ENCODE data around the gene KLHL30. TPM values are rescaled to one million over a fixed set of nuclear protein-coding genes. Genes with fewer than 3 reads are reported as not detected.

The KLHL30 gene, protein sequence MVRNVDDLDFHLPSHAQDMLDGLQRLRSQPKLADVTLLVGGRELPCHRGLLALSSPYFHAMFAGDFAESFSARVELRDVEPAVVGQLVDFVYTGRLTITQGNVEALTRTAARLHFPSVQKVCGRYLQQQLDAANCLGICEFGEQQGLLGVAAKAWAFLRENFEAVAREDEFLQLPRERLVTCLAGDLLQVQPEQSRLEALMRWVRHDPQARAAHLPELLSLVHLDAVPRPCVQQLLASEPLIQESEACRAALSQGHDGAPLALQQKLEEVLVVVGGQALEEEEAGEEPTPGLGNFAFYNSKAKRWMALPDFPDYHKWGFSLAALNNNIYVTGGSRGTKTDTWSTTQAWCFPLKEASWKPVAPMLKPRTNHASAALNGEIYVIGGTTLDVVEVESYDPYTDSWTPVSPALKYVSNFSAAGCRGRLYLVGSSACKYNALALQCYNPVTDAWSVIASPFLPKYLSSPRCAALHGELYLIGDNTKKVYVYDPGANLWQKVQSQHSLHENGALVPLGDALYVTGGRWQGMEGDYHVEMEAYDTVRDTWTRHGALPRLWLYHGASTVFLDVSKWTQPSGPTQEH
- not detected in 2 replicates for total RNA-seq

DNA sequence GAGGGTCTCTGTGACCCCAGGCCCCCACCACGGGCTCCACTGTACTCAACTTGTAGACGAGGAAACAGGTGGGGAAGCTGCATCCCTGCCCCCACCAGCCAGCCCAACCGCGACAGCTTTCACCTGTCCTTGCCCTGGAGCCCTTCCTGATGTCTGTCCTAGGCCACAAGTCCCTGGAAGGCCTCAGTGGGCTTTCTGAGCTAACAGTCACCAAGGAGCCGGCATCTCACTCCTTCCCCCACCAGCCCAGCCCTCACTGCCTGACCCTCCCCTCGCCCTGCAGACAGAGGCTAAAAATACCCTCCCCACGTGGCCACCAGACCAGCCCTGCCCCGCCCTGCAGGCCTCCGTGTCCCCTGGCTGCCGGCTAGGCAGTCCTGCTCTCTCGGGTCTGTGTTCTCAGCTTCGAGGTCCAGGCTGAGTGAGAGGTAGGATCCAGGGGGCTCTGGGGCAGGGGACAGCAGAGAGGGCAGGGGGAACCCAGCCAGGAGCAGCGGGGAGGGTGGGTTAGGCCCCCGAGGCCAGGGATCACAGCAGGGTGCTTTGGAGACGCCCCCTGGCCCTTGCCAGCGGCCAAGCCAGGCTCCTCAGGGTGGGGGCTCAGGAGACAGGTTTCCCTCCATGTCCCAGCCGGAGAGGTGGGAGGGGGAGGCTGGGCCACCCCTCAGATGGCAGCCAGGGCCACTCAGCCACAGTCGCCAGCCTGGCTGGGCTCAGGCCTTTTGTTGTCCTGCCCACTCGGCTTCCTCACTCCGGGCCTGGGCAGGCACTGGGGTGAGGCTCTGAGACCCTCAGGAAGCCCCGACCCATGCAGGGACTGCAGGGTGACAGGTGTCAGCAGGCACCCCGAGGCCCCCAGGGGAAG, at the start of gene KLHL30:
TSS of gene KLHL30 (plus strand) at position 338 of the 865 bp plus-strand sequence. CDS start 2,087 bp downstream, outside the sequence.
- DNase-seq: no peak

DNA sequence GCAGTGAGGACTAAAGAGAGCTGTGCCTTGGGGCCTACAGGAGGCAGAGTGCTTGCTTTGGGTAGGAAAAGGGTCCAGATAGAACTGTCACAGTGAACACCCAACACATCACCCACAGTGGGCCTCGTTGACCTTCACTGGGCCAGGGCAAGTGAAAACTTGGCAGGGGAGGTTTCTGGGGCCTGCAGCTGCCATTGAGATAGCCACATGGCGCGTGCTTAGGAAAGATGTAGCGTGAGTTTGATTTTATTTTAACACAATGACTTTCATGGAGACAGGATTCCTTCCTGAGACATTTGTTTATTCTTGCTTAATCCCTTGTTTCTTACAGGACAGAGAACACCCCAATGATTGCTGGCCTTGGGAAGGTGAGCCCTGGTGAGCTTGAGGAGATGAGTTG, 47.6 kb upstream of the KLHL30 start:
- DNase-seq: no peak

DNA sequence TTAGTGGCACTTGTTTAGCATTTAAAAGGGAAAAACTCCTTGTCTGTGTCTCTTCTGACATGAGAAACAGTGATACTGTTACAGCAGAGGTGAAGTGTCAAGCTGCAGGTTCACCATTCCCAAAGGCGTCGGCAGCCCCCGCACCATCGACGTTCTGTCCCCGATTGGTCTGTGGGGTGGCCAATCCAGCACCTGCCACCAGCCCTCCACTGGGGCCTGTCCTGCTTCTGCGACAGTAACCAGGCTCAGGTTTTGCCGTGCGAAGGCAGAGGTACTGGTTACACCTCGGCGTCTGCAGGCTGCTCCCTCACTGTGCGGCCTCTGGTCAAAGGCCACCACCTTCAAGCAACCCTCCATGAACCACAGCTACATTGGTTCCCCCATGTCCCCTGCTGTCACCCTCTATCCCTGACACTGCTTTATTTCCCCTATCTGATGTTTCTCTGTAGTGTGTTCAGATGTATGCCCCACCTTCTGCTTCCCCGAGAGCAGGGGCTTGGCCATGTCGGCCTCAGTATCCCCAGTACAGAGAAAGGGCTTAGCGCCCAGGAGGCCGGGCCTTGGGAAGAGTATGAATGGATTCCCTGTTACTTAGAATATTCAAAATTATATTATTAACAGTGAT, 46.9 kb upstream of the KLHL30 start:
- DNase-seq: no peak

DNA sequence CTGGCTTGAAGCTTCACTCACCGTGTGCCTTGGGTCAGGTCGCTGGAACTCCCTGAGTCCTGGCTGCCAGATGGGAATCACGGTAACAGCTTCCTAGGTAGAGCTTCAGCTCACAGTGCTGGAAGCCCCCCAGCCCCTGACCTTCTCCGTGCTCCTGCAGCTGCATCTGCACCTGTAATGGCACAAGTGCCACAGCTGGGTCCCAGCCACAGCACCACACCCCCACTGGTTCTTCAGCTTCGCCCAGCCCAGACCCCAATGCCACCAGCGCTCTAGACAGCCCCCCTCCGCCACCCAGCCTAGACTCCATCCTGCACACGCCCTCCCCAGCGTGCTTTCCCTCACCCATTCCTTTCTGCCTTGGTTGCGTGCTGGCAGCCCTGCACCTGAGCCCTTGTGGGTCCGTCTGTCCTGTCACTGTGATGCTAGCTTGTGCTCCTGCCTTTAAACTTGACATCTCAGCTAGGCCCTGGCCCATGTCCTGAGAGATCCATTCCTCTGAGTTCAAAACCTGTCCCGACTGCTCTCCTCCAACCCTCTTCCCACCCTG, 45.9 kb upstream of the KLHL30 start:
- DNase-seq: no peak

DNA sequence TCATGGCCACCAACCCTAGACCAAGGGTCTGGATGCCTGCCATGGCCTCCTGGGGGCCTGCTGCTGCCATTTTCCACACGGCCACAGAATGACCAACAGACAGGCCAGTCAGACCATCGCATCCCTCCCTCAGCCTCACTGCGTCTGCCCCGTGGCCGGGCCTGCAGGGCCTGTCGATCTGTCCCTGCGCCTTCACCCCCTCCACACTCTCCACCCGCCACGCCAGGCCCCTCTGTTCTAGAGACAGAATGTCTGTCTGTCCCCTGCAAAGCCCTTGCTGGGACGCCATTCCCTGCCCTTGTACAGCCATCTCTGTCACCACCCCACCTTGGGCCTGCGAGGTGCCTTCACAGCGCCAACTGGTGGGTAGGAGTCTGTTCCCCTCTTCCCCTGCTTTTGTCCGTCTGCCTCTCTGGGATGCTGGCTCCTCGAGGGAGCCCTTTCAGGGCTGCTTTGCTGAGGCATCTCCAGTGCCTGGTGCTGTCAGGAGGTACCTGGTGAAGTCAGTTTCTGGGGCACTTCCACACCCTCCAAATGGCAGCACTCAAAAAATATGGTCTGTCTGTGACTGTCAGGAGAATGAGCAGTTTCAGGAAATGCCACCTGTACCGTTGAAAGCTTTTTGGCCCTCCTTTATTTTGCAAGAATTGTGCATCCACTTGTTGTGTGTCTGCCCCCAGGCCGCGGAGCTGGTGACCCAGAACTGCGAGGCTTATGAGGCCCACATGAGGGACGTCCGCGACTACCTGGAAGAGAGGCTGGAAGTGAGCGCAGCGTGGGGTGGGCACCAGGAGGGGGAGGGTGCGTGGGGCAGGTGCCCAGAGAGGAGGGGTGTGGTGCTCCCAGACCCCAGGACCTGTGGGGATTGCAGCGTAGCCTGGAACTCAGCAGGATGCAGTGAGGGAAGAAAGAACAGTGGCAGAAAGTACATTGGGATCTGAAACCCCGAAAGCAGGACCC, 45.0 kb upstream of the KLHL30 start:
- DNase-seq: no peak

DNA sequence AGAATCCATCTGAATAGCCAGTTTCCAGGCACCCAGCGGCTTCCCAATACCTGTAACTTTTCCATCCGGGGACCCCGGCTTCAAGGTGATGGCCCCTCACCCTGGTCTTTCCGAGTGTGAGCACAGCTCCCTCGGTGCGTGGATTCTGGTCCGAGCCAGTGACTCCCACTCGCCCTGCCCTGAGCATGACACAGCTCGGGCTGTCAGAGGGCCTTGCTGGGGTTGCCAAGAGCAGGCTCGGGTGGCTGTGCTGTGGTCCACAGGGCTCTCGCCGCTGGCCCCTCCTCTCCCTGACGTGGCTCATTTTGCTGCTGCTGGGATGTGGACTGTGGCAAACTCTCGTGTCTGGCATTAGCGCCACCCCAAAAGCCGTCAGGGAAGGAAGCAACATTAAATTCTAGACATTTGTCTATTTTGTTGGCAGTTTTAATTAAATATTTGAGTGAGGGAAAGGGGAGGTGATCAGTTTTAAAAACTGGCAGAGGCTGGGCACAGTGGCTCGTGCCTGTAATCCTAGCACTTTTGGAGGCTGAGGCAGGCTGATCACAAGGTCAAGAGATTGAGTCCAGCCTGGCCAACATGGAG, 43.9 kb upstream of the KLHL30 start:
- no peak for DNase-seq

DNA sequence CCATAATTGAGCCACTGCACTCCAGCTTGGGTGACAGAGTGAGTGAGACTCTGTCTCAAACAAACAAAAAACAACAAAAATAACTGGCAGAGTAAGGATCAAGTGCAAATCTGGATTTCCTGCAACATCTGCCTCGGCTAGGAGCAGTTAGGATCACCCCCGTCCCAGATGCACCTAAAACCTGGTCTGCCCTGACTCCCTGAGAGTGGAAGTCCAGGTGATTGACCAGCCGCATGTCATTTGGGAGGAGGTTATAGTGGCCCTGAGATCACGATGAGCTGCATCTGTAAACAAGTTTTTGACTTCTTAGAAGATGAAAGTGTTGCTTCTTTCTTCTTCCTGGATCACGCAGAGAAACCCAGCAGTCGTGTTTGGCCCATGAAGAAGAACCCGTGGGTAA, 43.3 kb upstream of the KLHL30 start:
- no peak for DNase-seq

DNA sequence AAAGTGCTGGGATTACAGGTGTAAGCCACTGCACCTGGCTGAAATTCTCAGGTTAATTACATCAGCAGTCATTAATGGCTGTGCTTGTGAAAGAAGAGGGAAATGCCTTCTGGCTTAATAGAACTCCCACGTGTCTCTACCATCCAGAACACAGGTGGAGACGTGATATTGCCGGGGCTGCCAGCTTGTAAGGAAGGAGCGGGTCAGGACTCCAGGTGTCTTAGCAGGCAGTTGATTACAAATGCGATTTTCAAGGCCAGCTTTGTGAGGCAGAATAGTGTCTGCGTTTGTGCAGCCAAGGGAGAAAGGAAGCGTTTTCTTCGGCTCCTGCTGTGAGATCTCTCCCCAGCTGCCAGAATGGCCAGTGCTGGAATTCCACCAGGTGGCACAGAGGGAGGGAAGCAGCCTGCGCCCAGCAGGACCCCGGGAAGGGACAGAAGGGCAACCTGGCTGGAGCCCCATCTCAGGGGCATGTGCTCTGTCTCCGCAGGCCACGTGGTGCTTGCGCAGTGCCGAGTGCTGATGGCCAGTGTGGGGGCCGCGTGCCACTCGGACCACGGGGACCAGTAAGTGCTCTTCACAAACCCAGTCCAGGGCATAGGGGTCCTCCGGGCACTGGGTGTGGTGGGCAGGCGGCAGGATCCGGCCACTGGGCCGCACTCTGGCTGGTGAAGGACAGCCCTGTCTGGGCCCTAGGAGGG, 42.0 kb upstream of the KLHL30 start:
- no peak for DNase-seq

DNA sequence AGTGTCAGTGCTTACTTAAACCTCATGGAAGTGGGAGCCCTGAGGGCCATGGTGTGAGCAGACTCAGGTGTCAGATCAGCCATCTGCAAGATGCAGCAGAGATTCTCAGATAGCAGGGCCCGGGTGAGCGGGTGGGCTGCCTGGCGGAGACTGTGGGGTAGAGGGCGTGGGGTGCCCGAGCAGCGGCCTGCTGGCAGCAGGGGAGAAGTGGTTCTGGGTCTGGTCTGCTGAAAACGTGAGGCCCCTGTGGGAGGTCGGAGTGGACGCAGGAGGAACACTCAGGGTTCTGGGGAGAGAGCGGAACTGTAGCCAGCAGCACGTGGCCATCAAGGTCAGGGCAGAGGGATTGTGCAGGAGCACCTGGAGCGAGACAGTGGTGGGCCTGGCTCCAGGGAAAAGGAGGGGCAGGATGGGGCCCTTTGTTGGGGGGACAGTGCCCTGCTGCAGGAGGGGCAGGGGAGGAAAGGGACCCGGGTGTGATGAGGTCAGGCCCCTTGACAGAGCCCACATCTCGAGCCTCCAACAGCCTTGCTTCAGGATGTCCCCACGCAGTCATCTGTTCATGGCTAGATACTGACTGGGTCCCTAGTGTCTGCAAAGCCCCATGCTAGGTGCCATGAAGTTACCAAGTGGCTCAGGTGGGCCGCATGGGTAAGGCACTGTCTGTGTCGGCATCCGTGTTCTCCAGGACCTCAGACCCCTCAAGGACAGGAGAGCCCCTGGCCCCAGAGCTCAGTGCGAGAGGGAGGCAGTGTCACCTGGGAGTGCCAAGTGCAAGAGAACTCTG, 41.1 kb upstream of the KLHL30 start:
- no peak for DNase-seq

DNA sequence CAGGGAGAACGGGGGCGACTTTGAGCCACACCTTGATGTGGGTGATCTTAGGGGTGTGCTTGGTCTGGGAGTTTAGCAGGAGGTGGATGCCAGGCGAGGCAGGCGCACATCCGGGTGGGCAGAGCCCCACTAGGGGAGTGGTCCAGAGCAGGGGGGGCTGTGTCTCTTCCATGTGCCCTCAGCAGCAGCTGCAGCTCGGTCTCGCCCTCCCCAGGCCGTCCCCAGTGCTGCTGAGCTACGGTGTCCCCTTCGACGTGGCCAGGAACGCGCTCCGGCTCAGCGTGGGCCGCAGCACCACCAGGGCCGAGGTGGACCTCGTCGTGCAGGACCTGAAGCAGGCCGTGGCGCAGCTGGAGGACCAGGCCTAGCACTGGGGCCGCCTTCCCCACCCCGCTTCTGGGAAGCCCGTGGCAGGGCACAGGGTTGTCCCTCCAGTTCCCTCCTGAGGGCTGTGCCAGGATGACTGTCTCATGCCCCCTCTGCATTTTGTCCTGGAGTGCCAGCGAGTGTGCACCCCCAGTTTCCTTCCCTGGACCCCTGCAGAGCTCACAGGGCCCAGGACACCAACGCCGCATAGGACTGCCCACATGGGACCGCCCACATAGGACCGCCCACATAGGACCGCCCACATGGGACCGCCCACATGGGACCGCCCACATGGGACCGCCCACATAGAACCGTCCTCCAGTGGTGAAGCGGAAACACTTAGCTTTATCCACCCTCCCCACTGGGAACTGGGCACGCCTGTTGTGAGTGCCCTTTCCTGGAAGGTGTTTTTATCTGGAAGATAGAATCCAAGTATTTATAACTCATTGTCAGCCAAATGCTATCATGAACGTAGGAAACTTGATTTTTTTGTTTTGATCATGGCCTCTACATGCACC, 40.2 kb upstream of the KLHL30 start:
- peak; percentile 96 for DNase-seq

DNA sequence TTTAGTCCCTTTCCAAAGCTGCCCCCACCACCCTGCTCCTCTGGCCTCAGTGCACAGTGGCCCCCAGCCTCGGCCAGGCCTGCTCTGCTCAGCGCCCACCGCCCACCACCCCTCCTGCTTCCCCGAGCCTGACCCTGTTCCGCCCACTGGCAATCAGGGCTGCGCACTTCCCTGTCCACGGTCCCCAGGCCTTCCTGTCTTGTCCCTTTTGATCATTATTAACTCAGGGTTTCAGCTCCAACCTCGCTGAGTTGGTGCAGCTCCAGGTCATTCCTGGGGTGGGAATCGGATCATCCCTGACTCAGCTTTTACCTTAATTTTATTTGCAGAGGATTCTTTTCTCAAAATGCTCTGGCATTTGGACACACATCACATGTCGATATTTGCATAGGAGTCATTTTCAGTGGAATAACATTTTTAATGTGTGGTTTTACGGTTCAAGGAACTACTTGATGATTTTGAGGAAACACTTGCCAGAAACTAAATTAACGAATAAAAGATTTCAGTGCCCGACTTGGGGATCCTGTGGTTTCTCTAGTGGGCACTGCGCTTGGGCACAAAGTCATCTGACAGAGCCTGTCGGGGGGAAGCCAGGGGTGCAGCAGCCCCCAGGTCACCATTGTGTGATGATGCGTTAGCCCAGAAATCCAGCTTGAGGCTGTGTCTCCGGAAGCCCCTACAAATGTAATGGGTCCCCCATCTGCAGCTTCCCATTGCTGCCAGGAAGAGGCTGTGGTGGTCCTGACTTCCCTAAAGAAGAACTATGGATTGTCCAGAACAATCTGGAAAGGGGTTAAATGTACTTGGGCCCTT, 39.4 kb upstream of the KLHL30 start:
- DNase-seq: no peak

DNA sequence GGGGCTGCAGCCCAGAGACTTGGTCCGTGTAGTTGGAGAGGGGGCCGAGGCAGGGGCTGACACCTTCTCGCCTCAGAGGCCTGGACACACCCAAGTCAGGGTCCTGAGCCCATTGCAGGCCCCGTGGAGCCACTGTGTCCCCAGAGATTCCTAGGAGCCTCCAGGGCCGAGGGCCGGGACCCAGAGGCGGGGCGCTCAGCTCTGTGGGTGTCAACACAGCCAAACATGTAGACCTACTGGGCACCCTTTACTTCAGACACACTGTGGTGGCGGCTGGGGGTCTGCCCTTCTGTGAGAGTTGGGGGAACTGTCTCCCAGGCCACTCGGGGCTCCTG, 38.8 kb upstream of the KLHL30 start:
- no peak for DNase-seq

DNA sequence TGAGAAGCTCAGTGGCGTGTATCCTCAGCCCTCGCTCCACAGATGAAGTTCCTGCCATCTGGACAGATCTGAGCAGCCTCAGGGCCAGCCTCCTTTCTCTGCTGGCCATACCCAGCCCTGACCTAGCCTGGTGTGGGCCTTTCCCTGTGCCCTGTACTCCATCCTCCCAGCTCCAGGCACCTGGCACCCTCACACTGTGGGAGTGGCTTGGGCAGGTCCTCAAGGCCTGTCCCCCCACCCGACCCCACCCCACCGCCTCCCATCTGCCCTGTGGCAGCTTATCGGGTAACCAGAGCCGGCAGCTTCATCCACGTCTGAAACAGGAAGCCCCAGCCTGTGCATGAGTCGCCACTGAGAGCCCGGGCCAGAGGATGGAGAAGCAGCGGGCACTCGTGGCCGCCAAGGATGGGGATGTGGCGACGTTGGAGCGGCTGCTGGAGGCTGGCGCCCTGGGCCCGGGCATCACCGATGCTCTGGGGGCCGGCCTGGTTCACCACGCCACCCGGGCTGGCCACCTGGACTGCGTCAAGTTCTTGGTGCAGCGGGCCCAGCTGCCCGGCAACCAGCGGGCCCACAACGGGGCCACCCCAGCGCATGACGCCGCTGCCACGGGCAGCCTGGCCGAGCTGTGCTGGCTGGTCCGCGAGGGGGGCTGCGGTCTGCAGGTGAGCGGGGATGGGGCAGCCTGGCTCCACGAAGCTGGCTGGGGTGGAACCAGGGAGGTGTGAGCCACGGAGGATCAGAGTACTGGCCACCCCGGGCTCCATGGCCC, 38.2 kb upstream of the KLHL30 start, which contains the start of gene ESPNL:
TSS of gene ESPNL (plus strand) at position 292 of the 772 bp plus-strand sequence. CDS start at position 372, 80 bp downstream.
- DNase-seq: no peak

DNA sequence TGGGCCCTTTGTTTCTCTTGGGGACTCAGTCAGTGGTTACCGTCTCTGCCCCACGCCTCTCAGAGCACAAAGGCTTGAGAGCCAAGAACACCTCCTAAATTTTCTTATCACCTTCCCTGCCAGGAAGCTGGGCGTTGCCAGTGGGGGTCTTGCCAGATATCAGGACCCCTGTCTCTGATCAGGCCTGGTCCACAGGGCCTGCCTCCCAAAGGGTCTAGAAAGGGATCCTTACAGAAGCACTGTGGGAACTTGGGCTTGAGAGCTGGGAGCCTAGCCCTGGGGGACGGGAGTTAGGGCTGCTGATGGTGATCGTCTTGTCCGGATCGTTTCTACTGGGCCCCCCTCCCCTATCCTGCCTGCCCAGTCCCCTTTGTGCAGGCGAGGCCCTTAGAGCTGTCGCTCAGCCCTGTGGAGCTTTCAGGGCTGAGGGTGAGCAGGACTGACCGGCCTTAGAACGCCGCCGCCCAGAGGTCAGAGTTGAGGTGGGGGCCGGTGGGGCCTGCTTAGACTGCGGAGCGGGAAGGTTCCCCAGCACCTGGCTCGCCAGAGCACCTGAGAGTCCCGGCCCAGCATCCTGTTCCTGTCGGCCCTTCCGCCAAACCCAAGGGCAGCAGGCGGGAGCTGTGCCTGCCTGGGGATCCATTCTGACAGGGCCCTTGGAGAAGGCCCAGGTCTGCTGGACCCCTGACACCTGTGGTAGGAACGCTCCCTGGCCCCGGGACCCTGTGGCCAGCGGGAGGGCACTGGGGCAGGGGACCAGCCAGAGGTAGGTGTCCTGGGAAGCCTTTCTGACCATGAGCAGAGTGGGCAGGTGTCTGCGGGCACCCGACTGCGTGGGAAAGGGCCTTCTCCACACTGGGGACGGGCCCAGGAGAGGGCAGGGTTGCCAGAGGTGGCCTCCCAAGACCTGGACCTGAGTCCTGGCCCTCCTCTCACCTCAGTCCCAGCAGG, 37.4 kb upstream of the KLHL30 start:
- DNase-seq: no peak

Measured in dermis blood vessel endothelial cell (primary cell).